ENCODE results near the gene DEFB124.
A peak's percentile ranks its signal among the peaks of the same experiment; 100 is the strongest.
"Not testable (repeated sequence)": the region's sequence is repeated elsewhere in the genome, so short reads cannot be mapped to it uniquely, and the experiment has no call there.

Gene DEFB124

DNA sequence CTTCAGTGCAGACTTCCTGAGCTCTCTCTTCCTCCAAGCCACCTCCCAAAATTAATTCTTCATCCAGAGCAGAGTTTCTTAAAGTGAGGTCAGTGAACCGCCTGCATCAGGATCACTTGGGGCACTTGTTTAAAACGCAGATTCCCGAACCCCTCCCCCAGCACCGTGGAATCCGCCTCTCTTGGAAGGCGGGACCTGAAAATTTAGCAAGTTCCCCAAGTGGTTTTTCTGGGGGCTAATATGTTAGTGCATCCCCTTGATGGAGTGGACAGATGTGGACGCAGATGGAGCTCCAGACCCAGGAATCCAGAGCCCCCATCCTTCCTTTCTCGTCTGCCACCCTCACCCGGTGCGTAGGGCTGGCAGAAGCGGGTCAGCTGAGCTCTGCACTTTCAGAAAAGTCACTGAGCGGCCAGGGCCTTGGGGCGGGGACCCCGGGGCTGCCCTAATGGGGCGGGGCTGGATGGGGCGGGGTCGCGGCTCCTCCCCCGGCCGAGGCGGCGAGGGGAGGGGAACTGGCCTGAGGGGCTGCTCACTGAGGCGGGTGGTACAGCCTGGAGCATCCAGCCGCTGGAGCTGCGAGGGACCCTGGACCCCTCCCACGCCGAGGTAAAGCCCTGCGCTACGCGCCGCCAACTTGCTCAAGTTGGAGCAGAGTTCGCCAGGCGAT, at the start of gene DEFB124, which contains the start of gene REM1:
TSS of gene DEFB124 (minus strand) at position 370 of the 670 bp plus-strand sequence. CDS start 2,114 bp downstream, outside the sequence.
TSS of gene REM1 (plus strand) at position 531 of the 670 bp plus-strand sequence. CDS start 1,158 bp downstream, outside the sequence.
- no peak for DNase-seq

GRCh38 chr20:31523361-31524283, 48.7 kb upstream of the DEFB124 start:
- DNase-seq = no peak

DNA sequence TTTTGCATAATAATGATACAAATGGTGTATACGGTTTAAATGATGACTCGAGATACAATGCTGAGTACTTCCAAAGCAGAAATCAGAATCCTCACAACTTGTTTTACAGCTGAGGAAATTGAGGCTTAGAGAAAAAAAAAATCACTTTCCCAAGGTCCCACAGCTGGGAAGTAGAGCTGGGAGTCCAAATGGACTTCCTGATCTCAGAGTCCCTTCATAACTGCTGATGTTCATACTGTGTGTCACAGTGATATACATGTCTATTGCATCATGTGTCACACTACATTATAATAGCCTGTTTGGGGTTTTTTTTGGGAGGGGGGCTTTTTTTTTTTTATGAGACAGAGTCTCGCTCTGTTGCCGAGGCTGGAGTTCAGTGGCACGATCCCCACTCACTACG, 47.8 kb upstream of the DEFB124 start:
- DNase-seq = no peak

GRCh38 chr20:31521267-31521666, 46.3 kb upstream of the DEFB124 start:
- DNase-seq = not testable (repeated sequence)

DNA sequence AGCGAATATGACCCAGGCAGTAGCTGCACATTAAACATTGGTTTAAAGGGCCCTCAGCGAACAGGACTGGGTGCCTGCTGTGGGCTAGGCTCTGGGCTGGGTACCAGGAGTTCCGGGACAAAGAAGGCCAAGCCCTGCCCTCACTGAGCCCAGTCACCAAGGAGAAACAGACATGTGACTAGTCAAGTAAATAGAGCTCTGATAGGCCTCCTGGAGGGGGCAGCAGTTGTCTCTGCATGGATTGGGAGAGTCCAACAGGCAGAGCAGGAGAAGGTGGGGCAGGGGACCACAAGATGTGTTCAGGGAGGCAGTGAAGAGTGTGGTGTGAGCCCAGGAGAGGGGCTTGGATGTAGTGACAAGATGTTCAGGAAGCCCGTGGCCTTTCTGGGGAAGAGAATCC, 42.4 kb upstream of the DEFB124 start:
- DNase-seq = peak; percentile 36

- DNase-seq = no peak
Measured at GRCh38 chr20:31516651-31517050, 41.7 kb upstream of the DEFB124 start.

- no peak for DNase-seq
Measured at GRCh38 chr20:31516166-31516565, 41.2 kb upstream of the DEFB124 start.

DNA sequence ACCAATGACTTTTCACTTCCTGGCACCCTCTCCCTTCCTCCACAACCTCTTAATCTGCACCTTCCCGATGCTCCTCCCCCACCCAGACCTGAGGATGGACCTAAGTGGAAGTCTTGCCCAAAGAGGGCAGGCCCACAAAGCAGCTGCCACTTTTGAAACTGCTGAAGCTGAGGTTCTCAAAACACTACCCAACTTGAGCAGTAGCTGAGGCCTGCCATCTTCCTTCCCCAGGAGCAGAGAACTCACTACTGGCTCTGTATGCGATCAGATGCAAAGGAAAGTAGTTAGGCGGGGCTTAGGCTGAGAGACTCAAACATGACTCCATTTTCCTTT, 40.8 kb upstream of the DEFB124 start:
- no peak for DNase-seq

- DNase-seq = no peak
Measured at GRCh38 chr20:31515072-31515774, 40.3 kb upstream of the DEFB124 start.

DNA sequence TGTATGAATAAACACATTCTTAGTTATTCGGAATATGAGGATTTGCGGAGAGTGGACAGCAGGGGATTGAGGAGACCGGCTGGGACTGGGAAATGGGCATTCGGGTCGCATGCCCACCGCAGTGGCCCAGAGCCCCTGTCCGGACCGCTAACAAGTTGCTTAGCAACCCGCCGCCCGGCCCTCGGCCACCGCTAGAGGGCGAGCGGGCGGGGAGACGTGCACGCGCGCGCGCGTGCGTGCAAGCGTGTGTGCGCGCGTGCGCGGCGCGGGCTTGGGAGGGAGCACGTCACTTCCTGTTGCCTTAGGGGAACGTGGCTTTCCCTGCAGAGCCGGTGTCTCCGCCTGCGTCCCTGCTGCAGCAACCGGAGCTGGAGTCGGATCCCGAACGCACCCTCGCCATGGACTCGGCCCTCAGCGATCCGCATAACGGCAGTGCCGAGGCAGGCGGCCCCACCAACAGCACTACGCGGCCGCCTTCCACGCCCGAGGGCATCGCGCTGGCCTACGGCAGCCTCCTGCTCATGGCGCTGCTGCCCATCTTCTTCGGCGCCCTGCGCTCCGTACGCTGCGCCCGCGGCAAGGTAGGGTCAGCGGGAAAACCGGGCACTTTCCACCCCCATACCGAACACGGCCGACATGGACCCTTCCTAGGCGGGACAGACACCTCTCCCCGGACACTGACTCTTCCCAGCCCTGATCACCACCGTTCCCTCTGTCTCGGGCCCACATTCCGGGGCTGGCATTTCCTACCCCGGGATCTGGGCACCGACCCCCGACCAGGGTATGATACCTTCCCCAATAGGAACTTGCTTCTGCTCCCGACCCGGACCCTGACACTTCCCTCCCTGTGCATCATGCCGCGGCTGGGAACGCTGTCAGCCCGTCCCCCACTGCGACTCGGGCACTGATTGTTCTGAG, 39.5 kb upstream of the DEFB124 start, which contains the start of gene HM13:
TSS of gene HM13 (plus strand) at position 289 of the 918 bp plus-strand sequence. CDS start at position 399, 110 bp downstream.
- peak; percentile 97 for DNase-seq

DNA sequence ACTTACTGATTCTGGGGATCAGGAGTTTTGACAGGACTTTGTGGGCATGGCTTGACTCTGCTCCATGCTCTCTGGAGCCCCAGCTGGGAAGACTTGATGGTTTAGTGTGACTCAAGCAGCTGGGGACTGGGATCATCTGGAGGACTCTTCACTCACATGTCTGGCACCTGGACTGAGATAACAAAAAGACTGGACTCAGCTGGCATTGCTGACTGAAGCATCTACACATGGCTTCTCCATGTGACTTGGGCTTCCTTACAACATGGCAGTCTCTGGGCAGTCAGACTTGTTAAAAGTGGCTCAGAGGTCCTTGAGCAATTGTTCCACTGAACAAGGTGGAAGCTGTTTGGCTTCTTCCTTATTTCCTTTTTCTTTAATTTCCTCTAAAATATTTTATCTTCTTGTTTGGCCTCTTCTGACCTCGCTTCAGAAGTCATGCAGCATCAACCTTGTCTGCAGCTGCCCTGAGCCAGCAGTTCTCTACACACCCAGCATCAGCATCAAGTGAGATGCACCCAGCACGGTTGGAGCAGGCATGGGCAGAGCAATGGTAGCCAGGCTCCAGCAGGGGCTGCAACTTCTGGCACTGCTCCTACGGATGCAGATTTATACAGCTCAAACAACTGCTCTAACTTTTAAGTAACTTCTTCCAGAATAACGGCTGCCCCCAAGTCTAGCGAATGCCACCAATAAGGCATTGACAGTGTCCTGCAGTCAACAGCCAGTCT, 33.8 kb upstream of the DEFB124 start:
- DNase-seq = no peak

- DNase-seq = no peak
Measured at GRCh38 chr20:31505903-31506302, 31.0 kb upstream of the DEFB124 start.

GRCh38 chr20:31502884-31503673, 28.2 kb upstream of the DEFB124 start:
- DNase-seq = peak; percentile 73

DNA sequence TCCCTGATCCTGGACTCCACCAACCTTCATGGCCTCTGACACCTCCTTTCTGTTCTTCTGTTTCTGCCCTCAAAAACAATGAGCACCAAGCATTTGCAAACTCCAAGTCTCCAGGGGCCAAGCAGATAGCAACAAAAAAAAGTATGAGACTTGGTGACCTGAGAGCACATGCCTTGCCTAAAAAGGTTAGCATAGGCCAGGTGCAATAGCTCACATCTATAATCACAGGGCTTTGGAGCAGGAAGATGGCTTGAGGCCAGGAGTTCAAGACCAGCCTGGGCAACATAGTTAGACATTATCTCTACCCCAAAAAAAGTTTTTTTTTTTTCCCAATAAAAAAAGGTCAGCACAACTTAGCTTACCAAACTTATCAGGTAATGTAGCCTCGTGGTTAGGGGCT, 25.6 kb upstream of the DEFB124 start:
- DNase-seq = no peak

- no peak for DNase-seq
Measured at GRCh38 chr20:31497838-31498540, 23.1 kb upstream of the DEFB124 start.

DNA sequence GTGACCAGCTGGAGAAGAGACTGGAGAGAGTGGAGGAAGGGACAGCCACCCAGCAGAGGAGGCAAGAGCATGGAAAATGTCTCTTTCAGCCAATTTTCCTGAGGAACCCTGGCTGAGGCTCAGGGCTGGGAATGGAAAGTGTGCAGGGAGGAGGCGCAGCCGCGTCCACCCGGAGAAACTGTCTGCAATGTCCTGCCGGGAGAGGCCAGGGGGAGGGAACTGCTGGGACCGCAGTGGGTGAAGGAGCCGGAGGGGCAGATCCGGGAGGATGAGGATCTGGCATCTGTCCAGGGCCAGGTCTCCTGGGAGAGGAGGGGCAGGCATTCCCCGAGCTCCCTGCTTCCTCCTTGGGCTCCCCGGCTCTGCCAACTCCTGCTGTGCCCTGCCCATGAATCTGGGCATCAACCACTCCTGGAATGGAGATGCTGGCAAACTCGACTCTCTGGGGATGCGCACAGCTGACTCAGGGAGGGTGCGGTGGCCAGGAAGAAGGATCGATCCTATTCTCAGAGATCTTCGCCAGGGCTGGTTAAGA, 21.9 kb upstream of the DEFB124 start:
- DNase-seq = no peak

DNA sequence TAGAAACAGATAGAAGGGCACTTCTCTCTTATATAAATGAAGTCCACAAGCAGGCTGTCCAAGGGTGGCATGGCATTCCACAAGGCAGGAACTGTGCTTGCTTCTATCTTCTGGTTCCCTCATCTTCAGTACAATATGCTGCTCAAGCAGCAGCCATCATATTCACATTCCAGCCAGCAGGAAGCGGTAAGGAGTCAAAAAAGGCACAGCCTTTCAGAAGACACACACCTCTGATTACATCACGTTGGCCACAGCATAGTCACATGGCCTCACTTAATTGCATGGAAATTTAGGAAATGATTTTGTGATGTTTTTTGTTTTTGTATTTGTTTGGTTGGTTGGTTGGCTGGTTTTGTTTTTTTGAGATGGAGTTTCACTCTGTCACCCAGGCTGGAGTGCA, 19.2 kb upstream of the DEFB124 start:
- DNase-seq = no peak

GRCh38 chr20:31490752-31491151, 15.8 kb upstream of the DEFB124 start:
- DNase-seq = no peak

DNA sequence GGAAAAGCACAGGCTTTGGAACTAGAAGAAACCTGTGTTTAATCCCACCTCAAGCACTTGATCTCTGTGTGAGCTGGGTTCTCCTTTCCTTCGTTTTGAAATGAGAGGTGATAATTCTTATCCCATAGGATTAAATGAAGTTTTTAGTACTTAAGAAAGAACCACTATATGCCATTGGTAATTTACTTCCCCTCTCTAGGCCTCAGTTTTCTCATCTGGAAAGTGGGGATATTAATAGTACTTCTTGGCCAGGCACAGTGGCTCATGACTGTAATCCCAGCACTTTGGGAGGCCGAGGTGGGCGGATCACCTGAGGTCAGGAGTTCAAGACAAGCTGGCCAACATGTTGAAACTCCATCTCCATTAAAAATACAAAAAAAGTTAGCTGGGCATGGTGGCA, 14.2 kb upstream of the DEFB124 start:
- DNase-seq = no peak

DNA sequence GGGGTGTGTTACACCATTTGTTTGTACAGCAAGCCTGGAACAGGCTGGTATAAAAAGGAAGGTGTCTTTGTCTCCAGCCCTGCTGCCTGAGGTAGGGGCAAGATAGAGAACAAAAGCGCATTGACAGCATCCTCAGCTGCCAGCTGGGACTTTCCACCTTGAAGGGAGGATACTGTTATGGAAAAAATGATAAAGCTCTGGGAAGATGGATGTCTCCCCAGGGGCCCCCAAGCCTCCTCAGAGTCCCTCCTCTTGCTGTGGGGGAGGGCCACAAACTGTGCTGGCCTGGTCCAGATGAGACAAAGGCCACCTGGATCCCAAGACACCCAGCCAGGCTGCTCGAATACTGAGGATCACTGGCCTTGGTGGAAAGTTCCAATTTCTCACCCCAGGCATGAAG, 13.2 kb upstream of the DEFB124 start:
- DNase-seq = no peak

Measured in NCI-H345 (cell line).